GM12878 (cell line): Measurements from ENCODE around the gene CSRP1. TPM values are rescaled to one million over a fixed set of nuclear protein-coding genes. Genes with fewer than 3 reads are reported as not detected.

ENCODE experiments used
- ATAC-seq: fragments of 200-7000 bp; cut with Tn5 transposase; 3 replicates; pipeline ENCODE4 v1.9.1; 2020; ENCODE audit warnings: mild to moderate bottlenecking, moderate library complexity
- BruUV-seq: library from RNA; stranded (reverse); fragments of 400-500 nt; replicated peaks from 2 replicates; lab custom pipeline; 2021; lab: Mats Ljungman, UMichigan
- CTCF ChIA-PET: fragments of 300-600 bp; sonication (Branson Sonifier 250); formaldehyde crosslinking; extraction: SDS; loops from one replicate; lab custom pipeline; 2021; ENCODE audit warnings: inconsistent platforms; lab: Yijun Ruan, JAX
- POLR2A ChIA-PET: fragments of 350-600 bp; formaldehyde crosslinking; extraction: SDS; loops from one replicate; lab custom pipeline; 2021; ENCODE audit warnings: inconsistent platforms; lab: Charles Lee
- RAD21 ChIA-PET: fragments of 300-600 bp; sonication (Branson Sonifier 250); formaldehyde crosslinking; loops from one replicate; lab custom pipeline; 2023; ENCODE audit warnings: antibody characterized with exemption; ENCODE audit not compliant: unreplicated experiment; lab: Charles Lee
- SMC1A ChIA-PET: fragments of 300-600 bp; sonication (Branson Sonifier 250); formaldehyde crosslinking; loops from one replicate; lab custom pipeline; 2023; ENCODE audit not compliant: unreplicated experiment, uncharacterized antibody; lab: Charles Lee
- DNase-seq: peaks from one replicate; pipeline ENCODE4 v3.0.0-alpha.2; 2011; ENCODE audit warnings: low read depth, low spot score
- FAIRE-seq: peaks from 3 replicates; lab custom pipeline; 2011; peaks lifted over from hg19 to GRCh38; lab: Jason Lieb, UNC
- H2AFZ ChIP-seq: 2 replicates; pipeline ENCODE4 v1.6.0; 2011; ENCODE audit warnings: low read depth, low read length, control low read depth; ENCODE audit not compliant: control insufficient read depth
- H3K27ac ChIP-seq: 2 replicates; pipeline ENCODE4 v1.5.1; 2011; ENCODE audit warnings: control low read depth; ENCODE audit not compliant: control insufficient read depth, insufficient read depth
- H3K27me3 ChIP-seq, 2 experiments: replicated peaks in 1 of 2; 2 replicates each; pipeline versions ENCODE4 v1.6.0 to v1.6.1; 2011; ENCODE audit warnings: low read length in 1 of 2; ENCODE audit not compliant: control insufficient read depth in 2 of 2, insufficient read depth in 2 of 2
- H3K36me3 ChIP-seq, 2 experiments: 2 replicates each; pipeline ENCODE4 v1.5.1; 2011; ENCODE audit warnings: low read length in 1 of 2; ENCODE audit not compliant: control insufficient read depth in 2 of 2, insufficient read depth in 2 of 2
- H3K4me1 ChIP-seq: 2 replicates; pipeline ENCODE4 v1.6.1; 2011; ENCODE audit warnings: mild to moderate bottlenecking, low read length, moderate library complexity, mixed read lengths; ENCODE audit not compliant: control insufficient read depth, insufficient read depth
- H3K4me2 ChIP-seq: 2 replicates; pipeline ENCODE4 v1.6.0; 2011; ENCODE audit warnings: control low read depth; ENCODE audit not compliant: control insufficient read depth, insufficient read depth
- H3K4me3 ChIP-seq: fragments of 200-600 bp; sonication (generic); 2 replicates; pipeline ENCODE4 v1.5.1; 2016
- H3K79me2 ChIP-seq: 2 replicates; pipeline ENCODE4 v1.6.0; 2011; ENCODE audit warnings: low read length; ENCODE audit not compliant: control insufficient read depth, insufficient read depth
- H3K9ac ChIP-seq: 2 replicates; pipeline ENCODE4 v1.8.0; 2011; ENCODE audit warnings: low read length, control low read depth, mixed read lengths; ENCODE audit not compliant: control insufficient read depth, insufficient read depth
- H3K9me3 ChIP-seq: replicated peaks from 3 replicates; pipeline ENCODE4 v1.5.1; 2011; ENCODE audit warnings: mild to moderate bottlenecking, low read length; ENCODE audit not compliant: control insufficient read depth, insufficient read depth
- H4K20me1 ChIP-seq: 2 replicates; pipeline ENCODE4 v1.6.0; 2011; ENCODE audit not compliant: control insufficient read depth, insufficient read depth
- CBFB ChIP-seq: IDR thresholded peaks from 2 replicates; pipeline ENCODE4 v1.6.1; 2016; ENCODE audit warnings: antibody characterized with exemption, low read depth
- CBX3 ChIP-seq: fragments of 200-600 bp; sonication (generic); IDR thresholded peaks from 2 replicates; pipeline ENCODE4 v1.6.1; 2016; ENCODE audit warnings: low read depth, borderline replicate concordance
- CREB1 ChIP-seq: IDR thresholded peaks from 2 replicates; pipeline ENCODE4 v1.6.1; 2012; ENCODE audit warnings: low read depth, mild to moderate bottlenecking, inconsistent platforms
- EGR1 ChIP-seq, 2 experiments: IDR thresholded peaks; 1 replicate in 1 of 2; 2 replicates in 1 of 2; pipeline ENCODE4 v1.6.1; 2011 to 2012; ENCODE audit warnings: low read depth in 2 of 2, low read length in 2 of 2, borderline replicate concordance in 1 of 2, mild to moderate bottlenecking in 1 of 2, moderate library complexity in 1 of 2
- HCFC1 ChIP-seq: fragments of 150-350 bp; IDR thresholded peaks from 2 replicates; pipeline ENCODE4 v1.6.1; 2014; ENCODE audit warnings: low read length
- HDAC6 ChIP-seq: fragments of 200-600 bp; sonication (generic); IDR thresholded peaks from one replicate; pipeline ENCODE4 v1.8.0; 2017; ENCODE audit warnings: antibody characterized with exemption; ENCODE audit not compliant: unreplicated experiment
- IKZF1 ChIP-seq: fragments of 450-650 bp; conservative IDR thresholded peaks from 2 replicates; pipeline ENCODE4 v1.6.1; 2017; ENCODE audit warnings: antibody characterized with exemption, mild to moderate bottlenecking
- JUNB ChIP-seq: IDR thresholded peaks from 2 replicates; pipeline ENCODE4 v1.6.1; 2016; ENCODE audit warnings: antibody characterized with exemption, mild to moderate bottlenecking
- MEF2B ChIP-seq: fragments of 450-650 bp; IDR thresholded peaks from 2 replicates; pipeline ENCODE4 v1.6.1; 2018; ENCODE audit warnings: mild to moderate bottlenecking, moderate library complexity; ENCODE audit not compliant: partially characterized antibody, poor library complexity, severe bottlenecking
- MTA3 ChIP-seq: IDR thresholded peaks from 2 replicates; pipeline ENCODE4 v1.6.1; 2012; ENCODE audit warnings: low read length, inconsistent platforms, borderline replicate concordance
- MYC ChIP-seq: IDR thresholded peaks from 2 replicates; pipeline ENCODE4 v1.6.1; 2011; ENCODE audit warnings: mild to moderate bottlenecking, low read length, moderate library complexity, inconsistent platforms; ENCODE audit not compliant: insufficient read depth, insufficient replicate concordance, insufficient read length, severe bottlenecking
- NFIC ChIP-seq: IDR thresholded peaks from 2 replicates; pipeline ENCODE4 v1.6.1; 2012; ENCODE audit warnings: low read depth, mild to moderate bottlenecking, inconsistent platforms, low read length, moderate library complexity
- POLR2A ChIP-seq: IDR thresholded peaks from 2 replicates; pipeline ENCODE4 v1.6.1; 2011; ENCODE audit warnings: low read depth, mild to moderate bottlenecking, low read length
- POU2F2 ChIP-seq: IDR thresholded peaks from 3 replicates; pipeline ENCODE4 v1.6.1; 2011; ENCODE audit warnings: low read depth, mild to moderate bottlenecking, low read length, borderline replicate concordance
- SMARCA5 ChIP-seq: fragments of 450-650 bp; IDR thresholded peaks from 2 replicates; pipeline ENCODE4 v1.6.1; 2017; ENCODE audit warnings: mild to moderate bottlenecking
- STAT3 ChIP-seq: IDR thresholded peaks from 2 replicates; pipeline ENCODE4 v1.6.1; 2011; ENCODE audit warnings: low read depth, low read length, improper control_type of control experiment
- TBL1XR1 ChIP-seq: IDR thresholded peaks from 2 replicates; pipeline ENCODE4 v1.6.1; 2012; ENCODE audit warnings: low read depth, low read length, improper control_type of control experiment
- ZBED1 ChIP-seq: IDR thresholded peaks from 2 replicates; pipeline ENCODE4 v1.6.1; 2016; ENCODE audit warnings: borderline replicate concordance
- WGBS: methylation state at CpG from one replicate; pipeline ENCODE4 v1.1.6; 2016; ENCODE audit warnings: low lambda C conversion rate; ENCODE audit not compliant: insufficient replicate concordance, insufficient coverage; ENCODE audit errors: missing lambda C conversion rate; 5-methylcytosine and 5-hydroxymethylcytosine counted together
- in situ Hi-C: fragments of 300-500 bp; cut with MboI; formaldehyde crosslinking; loops from 9 replicates; pipeline ENCODE4 v1.14.3; 2018; ENCODE audit warnings: mixed read lengths
- intact Hi-C: fragments of 100-400 bp; cut with micrococcal nuclease; formaldehyde crosslinking; loops from one replicate; pipeline ENCODE4 v1.14.2; 2022; ENCODE audit not compliant: unreplicated experiment
- polyA plus RNA-seq, 11 experiments: library from polyadenylated mRNA; depleted of rRNA in 4 of 11; unstranded in 6 of 11; stranded (reverse) in 5 of 11; fragments of >200 nt; fragmentation: Nextera tagmentation in 4 of 11; fragmentation: Illumina TruSeq in 1 of 11; extraction: Ambion mirVana in 4 of 11; extraction: Trizol in 1 of 11; gene quantifications; 1 replicate in 1 of 11; 2 replicates in 10 of 11; pipeline versions ENCODE4 v1.2.1 to v1.2.3, GENCODE V29; 2011 to 2016; ENCODE audit warnings: inconsistent platforms in 2 of 11, missing spikeins in 2 of 11, low read depth in 1 of 11
- total RNA-seq, 4 experiments: library from RNA; depleted of rRNA in 3 of 4; stranded (reverse); fragments of >200 nt in 3 of 4; fragmentation: Illumina TruSeq in 1 of 4; extraction: Trizol in 1 of 4; gene quantifications; 2 replicates each; pipeline versions ENCODE4 v1.2.1 to v1.2.3, GENCODE V29; 2013 to 2021
- TF ChIP-seq, protein P1 (sequence below): fragments of 450-650 bp; IDR thresholded peaks from 2 replicates; pipeline ENCODE4 v1.6.1; 2017; ENCODE audit warnings: borderline replicate concordance
- TF ChIP-seq, protein P2 (sequence below): fragments of 450-650 bp; IDR thresholded peaks from 2 replicates; pipeline ENCODE4 v1.6.1; 2018; ENCODE audit warnings: mild to moderate bottlenecking, low read depth, moderate library complexity; ENCODE audit not compliant: partially characterized antibody

Gene CSRP1
- total and polyA plus RNA-seq, 10 of the 15 experiments (the other 5 are each of a cell fraction or from before 2014, with no cell fraction given), result 23.4 to 99.2 (median 80.7) TPM

DNA sequence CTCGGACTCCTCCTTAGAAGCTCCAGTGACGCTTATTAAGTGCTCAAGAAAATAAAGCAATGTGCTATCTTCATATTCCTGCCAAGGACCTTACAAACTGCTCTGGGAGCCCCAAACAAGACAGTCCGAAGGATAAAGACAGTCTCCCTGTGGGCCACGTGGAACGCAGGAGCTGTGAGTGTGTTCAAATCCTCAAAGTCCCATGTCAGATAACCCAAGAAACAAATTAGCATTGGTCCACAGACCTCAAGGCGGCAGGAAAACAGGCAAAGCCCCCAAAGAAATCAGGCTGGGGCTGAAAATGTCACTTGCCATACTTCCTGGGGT, 29.0 kb upstream of the CSRP1 start:
- POLR2A ChIA-PET, result no interaction called here
- TF ChIP-seq HDAC6 (no peak), MYC (no peak), CBX3 (no peak), NFIC (no peak), SMARCA5 (no peak), POU2F2 (no peak), IKZF1 (no peak), EGR1 (IDR thresholded peaks at IDR 0.05; ENCODE audit: borderline replicate concordance in 1 of 2, low read depth in 2 of 2, low read length in 2 of 2) (no peak), TBL1XR1 (no peak), CREB1 (no peak), ZBED1 (no peak), HCFC1 (no peak), CBFB (no peak), MEF2B (no peak), MTA3 (no peak), STAT3 (no peak), POLR2A (no peak), JUNB (no peak)
- TF ChIP-seq, protein P1, sequence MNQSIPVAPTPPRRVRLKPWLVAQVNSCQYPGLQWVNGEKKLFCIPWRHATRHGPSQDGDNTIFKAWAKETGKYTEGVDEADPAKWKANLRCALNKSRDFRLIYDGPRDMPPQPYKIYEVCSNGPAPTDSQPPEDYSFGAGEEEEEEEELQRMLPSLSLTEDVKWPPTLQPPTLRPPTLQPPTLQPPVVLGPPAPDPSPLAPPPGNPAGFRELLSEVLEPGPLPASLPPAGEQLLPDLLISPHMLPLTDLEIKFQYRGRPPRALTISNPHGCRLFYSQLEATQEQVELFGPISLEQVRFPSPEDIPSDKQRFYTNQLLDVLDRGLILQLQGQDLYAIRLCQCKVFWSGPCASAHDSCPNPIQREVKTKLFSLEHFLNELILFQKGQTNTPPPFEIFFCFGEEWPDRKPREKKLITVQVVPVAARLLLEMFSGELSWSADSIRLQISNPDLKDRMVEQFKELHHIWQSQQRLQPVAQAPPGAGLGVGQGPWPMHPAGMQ, result no peak
- TF ChIP-seq, protein P2, sequence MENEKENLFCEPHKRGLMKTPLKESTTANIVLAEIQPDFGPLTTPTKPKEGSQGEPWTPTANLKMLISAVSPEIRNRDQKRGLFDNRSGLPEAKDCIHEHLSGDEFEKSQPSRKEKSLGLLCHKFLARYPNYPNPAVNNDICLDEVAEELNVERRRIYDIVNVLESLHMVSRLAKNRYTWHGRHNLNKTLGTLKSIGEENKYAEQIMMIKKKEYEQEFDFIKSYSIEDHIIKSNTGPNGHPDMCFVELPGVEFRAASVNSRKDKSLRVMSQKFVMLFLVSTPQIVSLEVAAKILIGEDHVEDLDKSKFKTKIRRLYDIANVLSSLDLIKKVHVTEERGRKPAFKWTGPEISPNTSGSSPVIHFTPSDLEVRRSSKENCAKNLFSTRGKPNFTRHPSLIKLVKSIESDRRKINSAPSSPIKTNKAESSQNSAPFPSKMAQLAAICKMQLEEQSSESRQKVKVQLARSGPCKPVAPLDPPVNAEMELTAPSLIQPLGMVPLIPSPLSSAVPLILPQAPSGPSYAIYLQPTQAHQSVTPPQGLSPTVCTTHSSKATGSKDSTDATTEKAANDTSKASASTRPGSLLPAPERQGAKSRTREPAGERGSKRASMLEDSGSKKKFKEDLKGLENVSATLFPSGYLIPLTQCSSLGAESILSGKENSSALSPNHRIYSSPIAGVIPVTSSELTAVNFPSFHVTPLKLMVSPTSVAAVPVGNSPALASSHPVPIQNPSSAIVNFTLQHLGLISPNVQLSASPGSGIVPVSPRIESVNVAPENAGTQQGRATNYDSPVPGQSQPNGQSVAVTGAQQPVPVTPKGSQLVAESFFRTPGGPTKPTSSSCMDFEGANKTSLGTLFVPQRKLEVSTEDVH, result no peak
- Histone ChIP-seq H3K9ac (no peak overlapping the region), H2AFZ (no peak overlapping the region), H3K27ac (no peak overlapping the region), H3K4me3 (no peak overlapping the region), H3K27me3 (peaks cover 13 to 31% of the 10 kb centered on the region in 2 experiments), H3K79me2 (no peaks in the 10 kb centered on the region), H4K20me1 (0 out of 2 replicates have a peak, but pooled peaks cover 5% of the 10 kb centered on the region), H3K9me3 (no peaks in the 10 kb centered on the region), H3K36me3 (no peaks in the 10 kb centered on the region), H3K4me1 (no peaks in the 10 kb centered on the region), H3K4me2 (no peak overlapping the region)
- 76% methylated on average over 6 of the region's 6 CpGs for WGBS
- SMC1A ChIA-PET, result interaction anchor here (1.4 kb wide), 1 partner anchor 13 kb away, joined by 3 read pairs; no protein-coding TSS in a partner anchor
- DNase-seq (no peak), ATAC-seq (no peak), FAIRE-seq (no peak)
- CTCF ChIA-PET, result interaction anchor here (0.7 to 5.9 kb wide), 3 partner anchors 10 to 22 kb away, joined by 3 to 47 read pairs (median 4); no protein-coding TSS in a partner anchor
- in situ Hi-C loops, result no loop called here
- BruUV-seq, result no TSS peak
- RAD21 ChIA-PET, result interaction anchor here (0.6 to 1.4 kb wide), 3 partner anchors 16 to 173 kb away, joined by 3 to 5 read pairs (median 3); no protein-coding TSS in a partner anchor
- intact Hi-C loops, result no loop called here
